Measurements from ENCODE around the gene NTRK2.
A peak's percentile ranks its signal among the peaks of the same experiment; 100 is the strongest.

The NTRK2 gene

DNA sequence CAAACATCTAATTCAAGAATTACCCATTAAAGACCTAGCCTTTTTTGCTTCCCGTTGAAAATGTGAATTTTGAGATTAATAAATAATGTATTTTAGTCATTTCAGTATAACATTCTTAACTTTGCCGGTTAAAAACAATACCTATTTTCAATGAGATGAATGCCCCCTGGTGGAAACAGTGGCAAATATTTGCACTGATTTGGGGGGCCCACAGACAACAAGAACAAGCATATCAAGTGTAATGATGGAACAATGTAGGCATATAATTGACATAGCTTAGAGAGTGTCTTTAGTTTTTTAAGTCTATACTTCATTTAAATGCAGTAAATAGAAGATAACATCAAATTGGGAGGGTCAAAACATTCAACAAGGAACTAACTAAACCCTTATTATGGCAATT, 111.9 kb downstream of the NTRK2 start:
- DNase-seq (ENCODE audit: low spot score): peak; percentile 16

DNA sequence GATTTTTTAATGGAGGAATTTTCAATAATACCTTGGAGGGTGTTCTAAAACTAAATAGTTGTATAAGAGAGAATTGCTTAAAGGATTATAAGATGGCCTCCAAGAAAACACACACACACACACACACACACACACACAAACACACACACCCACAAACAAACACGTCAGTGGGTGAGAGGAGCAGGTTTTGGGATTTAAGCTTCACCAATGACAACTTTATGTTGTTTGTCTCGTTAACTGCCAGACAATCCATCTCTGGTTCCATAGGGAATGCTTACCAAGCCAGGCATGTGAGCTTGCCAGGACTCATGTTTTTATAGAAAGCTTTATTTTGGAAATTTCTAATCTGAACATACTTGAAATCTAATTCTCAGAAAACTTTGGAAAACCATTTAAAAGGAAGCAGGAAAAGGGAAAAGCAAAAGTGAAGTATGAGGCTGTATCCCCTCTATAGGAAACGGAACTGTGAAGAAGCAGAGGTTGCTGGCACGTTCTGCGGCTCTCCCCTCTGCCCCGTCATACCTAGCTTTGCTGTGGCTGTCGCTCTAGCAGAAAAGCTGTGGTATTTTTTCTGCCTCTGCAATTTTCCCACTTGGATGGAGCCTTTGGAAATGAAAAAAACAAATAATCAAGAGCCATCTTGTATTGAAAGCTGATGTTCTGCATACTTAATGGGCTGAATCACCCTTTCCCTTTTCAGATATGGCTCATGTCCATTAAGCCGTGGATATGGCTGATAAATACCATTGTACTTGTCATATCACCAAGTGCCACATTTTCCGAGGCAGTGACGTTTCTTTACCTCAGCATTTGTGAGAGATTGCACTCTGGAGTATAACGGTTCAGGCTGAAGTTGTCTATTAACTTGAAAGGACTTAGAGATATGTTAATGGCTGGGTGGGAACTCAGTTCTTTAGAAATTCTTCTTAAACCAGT, 112.7 kb downstream of the NTRK2 start:
- DNase-seq (ENCODE audit: low spot score): no peak

DNA sequence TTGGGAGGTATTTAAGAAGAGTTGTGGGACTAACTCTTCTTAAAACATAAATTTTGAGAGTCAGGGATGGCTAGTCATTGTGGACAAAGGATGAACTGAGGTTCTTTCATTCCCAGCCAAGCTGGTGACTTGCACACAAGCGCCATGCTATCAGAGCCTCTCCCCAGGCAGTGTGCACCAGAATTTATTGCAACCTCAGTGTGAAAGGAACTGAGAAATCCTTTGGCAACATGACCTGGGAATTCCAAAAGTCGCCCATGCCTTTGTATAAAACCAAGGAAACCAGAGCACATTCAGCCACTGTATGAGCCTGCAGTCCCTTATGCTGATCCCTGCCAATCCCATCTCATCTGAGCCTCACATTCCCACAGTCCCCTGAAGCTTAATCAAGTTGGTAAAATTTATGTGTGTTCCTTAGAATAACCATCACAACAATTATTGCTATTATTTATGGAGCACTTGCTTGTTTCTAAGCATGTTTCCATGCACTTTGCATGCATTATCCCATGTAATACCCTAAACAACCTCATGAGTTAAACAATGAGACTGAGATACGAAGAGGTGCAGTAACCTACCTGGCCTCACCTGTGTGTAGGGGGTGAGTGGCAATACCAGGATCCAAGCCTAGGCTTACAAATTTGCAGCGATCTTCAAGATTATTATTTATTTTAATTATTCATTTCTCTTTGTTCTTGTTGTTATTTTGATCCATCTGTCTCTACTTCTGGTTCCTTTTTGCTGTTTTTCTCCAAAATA, 116.4 kb downstream of the NTRK2 start:
- peak; percentile 31 for DNase-seq (ENCODE audit: low spot score)

GRCh38 chr9:84788803-84789462, 119.4 kb downstream of the NTRK2 start:
- no peak for DNase-seq (ENCODE audit: low spot score)

DNA sequence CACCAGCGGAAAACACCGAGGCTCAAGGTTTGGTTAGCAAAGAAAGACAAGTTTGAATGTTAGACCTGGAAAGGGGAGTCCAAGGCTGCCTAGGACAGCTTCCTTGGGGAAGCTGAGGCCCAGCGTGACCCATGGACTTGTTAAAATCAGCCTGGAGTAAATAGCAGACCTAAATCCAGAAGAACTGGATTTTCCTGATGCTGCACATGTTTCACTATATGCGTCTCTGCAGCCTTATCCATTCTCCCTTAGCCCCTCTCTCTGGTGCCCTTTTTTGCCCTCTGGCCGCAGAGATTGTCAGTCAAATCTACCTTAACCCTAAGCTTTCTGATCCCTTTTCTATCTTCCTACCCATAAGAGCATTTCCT, 119.9 kb downstream of the NTRK2 start:
- DNase-seq (ENCODE audit: low spot score): no peak

DNA sequence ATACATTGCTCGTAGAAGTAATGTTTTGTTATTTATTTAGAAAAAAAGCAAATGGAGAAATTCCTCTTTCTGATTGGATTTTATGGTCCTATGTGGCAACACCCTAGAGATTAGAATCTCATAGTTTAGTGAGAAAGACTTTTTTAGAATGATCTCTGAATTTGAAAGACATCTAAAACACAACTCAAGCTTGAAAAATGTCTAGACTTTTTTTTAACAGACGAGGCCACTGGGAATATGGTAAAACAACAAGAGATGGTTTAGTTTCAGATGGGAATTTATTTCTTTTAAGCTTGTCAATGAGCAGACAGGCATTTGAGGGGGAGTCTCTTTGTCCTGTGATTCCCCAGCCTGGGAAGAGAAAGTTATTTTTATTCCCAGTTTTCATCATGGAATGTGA, 122.1 kb downstream of the NTRK2 start:
- no peak for DNase-seq (ENCODE audit: low spot score)

GRCh38 chr9:84793251-84793650, 123.7 kb downstream of the NTRK2 start:
- no peak for DNase-seq (ENCODE audit: low spot score)

- DNase-seq (ENCODE audit: low spot score): no peak
Observed at GRCh38 chr9:84794981-84795637, 125.6 kb downstream of the NTRK2 start.

- DNase-seq (ENCODE audit: low spot score): no peak
Observed at GRCh38 chr9:84796404-84796803, 126.9 kb downstream of the NTRK2 start.

GRCh38 chr9:84799251-84799650, 129.7 kb downstream of the NTRK2 start:
- no peak for DNase-seq (ENCODE audit: low spot score)

DNA sequence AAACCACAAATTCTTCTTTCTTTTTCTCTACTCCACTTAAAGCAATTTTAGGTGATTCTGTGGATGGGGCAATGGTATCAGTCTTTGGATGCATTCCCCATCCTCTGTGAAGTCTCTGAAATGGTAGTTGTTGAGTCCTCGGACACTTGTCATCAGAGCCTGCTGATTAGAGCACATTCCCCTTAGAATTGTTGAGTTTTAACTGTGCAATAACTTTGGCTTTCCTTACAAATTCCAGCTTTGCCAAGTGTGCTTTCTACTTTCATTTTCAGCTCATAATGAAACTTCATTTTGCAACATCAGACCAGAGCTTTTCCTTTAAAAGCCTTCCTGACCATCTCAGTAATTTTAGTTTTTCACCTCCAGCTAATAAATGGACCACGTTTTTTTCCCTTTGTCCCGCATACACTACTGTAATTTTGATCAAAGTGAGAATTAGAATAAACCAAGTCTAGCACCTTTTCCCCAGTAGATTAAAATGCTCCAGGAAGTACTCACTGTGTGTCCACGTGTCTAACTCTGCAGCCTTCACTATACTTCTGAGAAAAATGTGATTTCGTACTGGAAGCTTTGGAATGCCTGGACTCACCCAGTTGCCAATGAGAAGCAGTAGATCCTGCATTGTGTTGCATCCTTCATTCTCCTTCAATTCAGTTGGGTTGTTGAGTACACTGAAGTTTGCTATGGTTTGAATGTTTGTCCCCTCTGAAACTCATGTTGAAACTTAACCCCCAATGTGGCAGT, 135.6 kb downstream of the NTRK2 start:
- no peak for DNase-seq (ENCODE audit: low spot score)

DNA sequence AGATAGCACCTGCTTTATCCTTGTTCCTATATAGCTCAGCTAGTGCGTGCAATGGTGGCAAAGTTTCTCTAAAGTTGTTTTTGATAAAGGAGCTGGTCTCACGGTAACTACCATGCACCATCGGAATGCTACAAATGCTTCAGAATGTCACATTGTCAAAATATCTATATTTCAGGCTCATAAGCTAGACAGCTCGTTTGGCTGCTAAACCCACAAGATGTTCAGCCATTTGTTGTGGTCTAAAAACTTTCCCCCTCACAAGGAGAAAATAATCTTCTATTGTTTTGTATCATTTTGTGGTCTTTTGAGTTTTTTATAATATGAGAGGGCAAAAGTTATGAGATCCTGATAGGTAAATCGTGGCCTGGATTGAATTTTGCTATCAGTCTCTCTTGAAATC, 137.9 kb downstream of the NTRK2 start:
- no peak for DNase-seq (ENCODE audit: low spot score)

- no peak for DNase-seq (ENCODE audit: low spot score)
Observed at GRCh38 chr9:84807870-84808390, 138.4 kb downstream of the NTRK2 start.

- no peak for DNase-seq (ENCODE audit: low spot score)
Observed at GRCh38 chr9:84808416-84808815, 138.9 kb downstream of the NTRK2 start.

- no peak for DNase-seq (ENCODE audit: low spot score)
Observed at GRCh38 chr9:84811072-84811750, 141.7 kb downstream of the NTRK2 start.

DNA sequence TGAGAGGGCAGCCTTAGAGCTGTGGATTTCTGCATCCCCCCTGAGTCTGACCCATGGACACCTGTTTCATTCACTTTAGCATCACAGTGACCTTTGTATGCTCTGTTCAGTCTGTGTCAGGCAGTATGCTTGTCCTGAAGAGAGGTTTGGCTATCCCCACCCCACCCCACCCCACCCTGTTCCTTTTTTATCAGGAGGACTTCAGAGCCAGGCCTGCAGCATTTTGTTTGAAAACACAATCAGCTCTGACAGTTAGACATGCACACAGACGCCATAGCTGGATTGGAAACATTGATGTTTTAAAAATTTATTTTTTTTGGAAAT, 142.2 kb downstream of the NTRK2 start:
- DNase-seq (ENCODE audit: low spot score): no peak

GRCh38 chr9:84812355-84812754, 142.8 kb downstream of the NTRK2 start:
- no peak for DNase-seq (ENCODE audit: low spot score)

- no peak for DNase-seq (ENCODE audit: low spot score)
Observed at GRCh38 chr9:84812847-84813246, 143.3 kb downstream of the NTRK2 start.

GRCh38 chr9:84815554-84815953, 146.0 kb downstream of the NTRK2 start:
- DNase-seq (ENCODE audit: low spot score): no peak

GRCh38 chr9:84817038-84817437, 147.5 kb downstream of the NTRK2 start:
- no peak for DNase-seq (ENCODE audit: low spot score)

GRCh38 chr9:84818791-84819190, 149.3 kb downstream of the NTRK2 start:
- DNase-seq (ENCODE audit: low spot score): no peak
